GM18505 (cell line): ENCODE measurements around the gene SRPK2.
"Not testable (repeated sequence)": the region's sequence is repeated elsewhere in the genome, so short reads cannot be mapped to it uniquely, and the experiment has no call there.

ENCODE experiments used
- ATAC-seq: cut with Tn5 transposase; IDR thresholded peaks from one replicate; pipeline ENCODE4 v1.9.1; 2021; ENCODE audit not compliant: unreplicated experiment
- POLR2A ChIP-seq: IDR thresholded peaks from 4 replicates; pipeline ENCODE4 v1.6.1; 2011; ENCODE audit warnings: borderline replicate concordance; ENCODE audit not compliant: insufficient read depth, insufficient read length; ENCODE audit errors: extremely low read depth

The SRPK2 gene

DNA sequence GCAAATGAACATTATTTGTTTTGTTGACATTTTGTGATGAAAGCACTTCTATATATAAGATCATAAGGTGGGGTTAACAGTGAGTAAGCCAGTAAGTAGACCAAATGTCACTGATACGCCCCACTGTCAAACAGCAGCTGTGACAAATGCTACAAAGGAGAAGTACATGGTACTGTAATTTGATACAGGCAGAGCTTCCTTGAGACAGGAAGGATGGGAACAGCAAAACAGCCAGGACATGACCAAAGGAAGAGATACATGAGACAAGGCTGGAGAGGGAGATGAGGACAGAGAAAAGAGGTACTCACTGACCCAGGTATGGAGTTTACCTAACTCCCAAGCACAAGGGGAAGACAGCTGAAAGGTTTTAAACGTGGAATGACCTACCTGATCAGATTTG, 127.0 kb downstream of the SRPK2 start:
- no peak for ATAC-seq
- TF ChIP-seq POLR2A = no peak

DNA sequence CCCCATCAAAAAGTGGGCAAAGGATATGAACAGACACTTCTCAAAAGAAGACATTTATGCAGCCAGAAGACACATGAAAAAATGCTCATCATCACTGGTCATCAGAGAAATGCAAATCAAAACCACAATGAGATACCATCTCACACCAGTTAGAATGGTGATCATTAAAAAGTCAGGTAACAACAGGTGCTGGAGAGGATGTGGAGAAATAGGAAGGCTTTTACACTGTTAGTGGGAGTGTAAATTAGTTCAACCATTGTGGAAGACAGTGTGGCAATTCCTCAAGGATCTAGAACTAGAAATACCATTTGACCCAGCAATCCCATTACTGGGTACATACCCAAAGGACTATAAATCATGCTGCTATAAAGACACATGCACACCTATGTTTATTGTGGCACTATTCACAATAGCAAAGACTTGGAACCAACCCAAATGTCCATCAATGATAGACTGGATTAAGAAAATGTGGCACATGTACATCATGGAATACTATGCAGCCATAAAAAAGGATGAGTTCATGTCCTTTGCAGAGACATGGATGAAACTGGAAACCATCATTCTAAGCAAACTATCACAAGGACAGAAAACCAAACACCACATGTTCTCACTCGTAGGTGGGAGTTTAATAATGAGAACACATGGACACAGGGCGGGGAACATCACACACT, 128.4 kb downstream of the SRPK2 start:
- not testable (repeated sequence) for ATAC-seq

DNA sequence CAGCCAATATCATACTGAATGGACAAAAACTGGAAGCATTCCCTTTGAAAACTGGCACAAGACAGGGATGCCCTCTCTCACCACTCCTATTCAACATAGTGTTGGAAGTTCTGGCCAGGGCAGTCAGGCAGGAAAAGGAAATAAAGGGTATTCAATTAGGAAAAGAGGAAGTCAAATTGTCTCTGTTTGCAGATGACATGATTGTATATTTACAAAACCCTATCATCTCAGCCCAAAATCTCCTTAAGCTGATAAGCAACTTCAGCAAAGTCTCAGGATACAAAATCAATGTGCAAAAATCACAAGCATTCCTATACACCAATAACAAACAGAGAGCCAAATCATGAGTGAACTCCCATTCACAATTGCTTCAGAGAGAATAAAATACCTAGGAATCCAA, 129.8 kb downstream of the SRPK2 start:
- ATAC-seq = not testable (repeated sequence)

- TF ChIP-seq POLR2A = no peak
- no peak for ATAC-seq
Measured at GRCh38 chr7:105257338-105257737, 131.4 kb downstream of the SRPK2 start.

DNA sequence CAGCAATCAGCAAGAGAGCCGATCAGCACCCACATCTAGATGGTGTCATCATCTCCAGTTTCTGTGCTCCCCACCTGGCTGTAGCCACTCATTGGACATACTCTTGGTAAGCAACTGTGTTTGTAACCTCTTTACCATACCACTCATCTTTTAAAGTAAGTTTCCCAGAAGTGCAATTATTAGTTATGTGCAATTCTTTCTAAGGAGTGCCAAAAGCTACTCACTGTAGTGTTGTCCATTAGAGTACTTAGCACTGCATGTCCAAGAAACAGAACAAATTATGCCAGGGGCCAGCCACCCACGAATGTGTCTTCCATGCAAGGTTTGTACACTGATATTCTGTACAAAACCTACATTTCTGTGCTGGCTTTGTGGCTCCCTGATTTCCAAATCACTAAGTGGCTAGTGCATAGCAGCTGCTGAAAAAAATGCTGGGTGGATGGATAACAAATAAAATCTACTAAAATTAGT, 131.9 kb downstream of the SRPK2 start:
- no peak for TF ChIP-seq POLR2A
- ATAC-seq = no peak

DNA sequence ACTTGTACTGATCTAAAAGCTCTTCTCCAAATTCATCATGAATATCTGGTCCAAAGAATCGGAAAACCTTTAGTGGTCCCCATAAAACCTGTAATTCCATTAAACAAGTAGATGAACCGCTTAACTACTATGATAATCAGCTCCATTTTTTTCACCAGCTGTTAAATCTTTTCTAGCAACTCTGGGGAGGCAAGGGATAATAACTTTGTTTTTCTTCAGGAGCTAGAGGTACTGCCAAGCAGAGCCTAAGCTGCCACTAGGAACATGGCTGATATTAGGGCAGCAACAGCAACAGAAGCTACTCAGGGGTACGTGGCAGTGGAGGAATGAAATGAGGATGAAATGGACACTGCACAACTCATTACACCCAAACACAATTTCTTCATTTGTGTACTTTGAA, 138.0 kb downstream of the SRPK2 start:
- no peak for TF ChIP-seq POLR2A
- ATAC-seq = no peak

GRCh38 chr7:105250239-105250638, 138.5 kb downstream of the SRPK2 start:
- no peak for ATAC-seq
- TF ChIP-seq POLR2A = no peak

GRCh38 chr7:105249216-105249615, 139.5 kb downstream of the SRPK2 start:
- ATAC-seq = no peak
- TF ChIP-seq POLR2A = no peak

- no peak for ATAC-seq
- TF ChIP-seq POLR2A = no peak
Measured at GRCh38 chr7:105246679-105247078, 142.0 kb downstream of the SRPK2 start.

DNA sequence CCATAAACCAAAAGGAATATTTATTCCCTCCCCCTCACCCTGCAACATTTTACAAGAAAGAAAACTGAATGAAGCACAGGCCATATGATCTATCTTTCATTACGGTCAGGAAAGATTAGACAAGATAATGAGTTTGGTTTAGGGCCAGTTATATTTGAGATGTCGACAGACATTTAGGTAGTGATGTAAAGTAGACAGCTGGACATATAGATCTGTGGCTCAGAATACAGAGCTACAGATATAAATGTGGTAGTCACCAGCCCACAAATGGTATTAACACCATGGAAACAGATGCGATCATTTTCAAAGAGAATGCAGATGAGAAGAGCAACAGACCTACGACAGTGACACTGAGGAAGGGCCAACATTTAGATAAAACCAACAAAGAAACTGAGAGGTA, 142.5 kb downstream of the SRPK2 start:
- TF ChIP-seq POLR2A = no peak
- ATAC-seq = no peak

GRCh38 chr7:105245398-105246114, 143.2 kb downstream of the SRPK2 start:
- no peak for ATAC-seq

GRCh38 chr7:105244594-105244993, 144.1 kb downstream of the SRPK2 start:
- TF ChIP-seq POLR2A = no peak
- no peak for ATAC-seq

More at GRCh38 chr7:105245398-105246114, 143.2 kb downstream of the SRPK2 start:
- TF ChIP-seq POLR2A = no peak

DNA sequence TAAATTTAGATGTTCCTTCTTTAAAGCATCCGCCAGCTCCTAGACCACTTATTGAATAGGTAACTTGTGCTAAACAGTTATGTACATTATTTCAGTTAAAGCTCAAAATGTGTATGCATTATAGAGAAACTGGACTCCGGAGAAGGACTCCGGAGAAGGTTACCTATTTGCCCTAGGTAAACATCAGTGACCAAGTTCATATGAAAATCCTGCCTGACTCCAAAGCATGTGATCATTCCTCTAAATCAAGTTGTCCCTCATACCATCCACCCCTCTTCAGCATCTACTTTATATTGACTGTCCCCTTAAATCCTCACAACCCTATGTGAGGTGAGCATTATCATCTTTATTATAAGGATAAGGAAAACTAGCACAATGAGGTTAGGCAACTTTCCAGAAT, 147.5 kb downstream of the SRPK2 start:
- ATAC-seq = no peak
- TF ChIP-seq POLR2A = no peak

DNA sequence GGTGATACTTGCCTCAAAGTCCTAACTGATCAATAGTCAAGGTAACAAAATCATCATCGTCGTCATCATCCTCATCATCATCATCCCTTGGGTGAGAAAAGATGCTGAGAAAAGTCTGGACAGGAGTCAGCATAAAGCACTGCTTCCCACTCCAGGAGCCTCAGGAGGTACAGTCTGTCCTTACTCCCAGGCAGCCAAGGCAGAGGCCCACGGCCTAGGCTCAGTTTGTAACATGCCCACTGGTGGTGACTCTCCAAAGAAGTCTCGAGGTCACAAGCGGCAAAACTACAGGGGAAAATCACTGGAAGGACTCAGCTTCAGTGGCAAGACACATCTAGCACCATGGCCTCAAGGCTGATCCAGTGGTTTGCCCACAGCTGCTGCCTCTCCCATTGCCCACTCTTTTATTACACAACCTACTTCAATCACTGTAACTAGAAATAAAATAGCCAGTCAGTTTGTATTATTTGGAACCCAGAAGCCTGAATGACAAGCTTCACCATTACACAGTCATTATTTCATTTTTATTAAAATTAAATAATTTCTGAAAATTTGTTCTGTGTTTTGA, 150.4 kb downstream of the SRPK2 start:
- no peak for ATAC-seq
- TF ChIP-seq POLR2A = no peak
